GM12864 (cell line): ENCODE results near the gene SOWAHD.

Source experiments
- DNase-seq: peaks from one replicate; pipeline ENCODE4 v3.0.0-alpha.2; 2011; ENCODE audit warnings: low read depth
- H3K4me3 ChIP-seq: 2 replicates; pipeline ENCODE4 v1.5.1; 2011; ENCODE audit warnings: mild to moderate bottlenecking, low read depth, low read length, control low read depth
- TF ChIP-seq, protein P1 (sequence below): IDR thresholded peaks from 2 replicates; pipeline ENCODE4 v1.5.1; 2011; ENCODE audit warnings: low read depth, mild to moderate bottlenecking, moderate library complexity, low read length, control low read depth, inconsistent platforms; ENCODE audit errors: missing control alignments

SOWAHD gene

DNA sequence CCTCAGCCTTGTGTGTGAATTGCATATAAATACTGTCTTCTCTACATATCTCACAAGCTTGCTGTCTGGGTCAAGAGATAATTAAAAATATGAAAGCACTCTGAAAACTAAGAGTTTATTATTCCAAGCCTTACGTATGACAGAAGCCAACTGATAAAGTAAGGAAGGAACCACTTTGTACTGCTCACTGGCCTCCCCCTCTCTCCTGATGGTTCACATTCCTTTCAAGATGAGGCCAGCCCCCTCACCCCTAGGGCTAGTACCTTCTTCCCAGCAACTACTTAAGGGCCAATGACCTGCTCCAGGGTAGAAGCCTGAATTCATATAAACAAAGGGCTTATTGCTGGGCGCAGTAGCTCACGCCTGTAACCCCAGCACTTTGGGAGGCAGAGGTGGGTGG, 5.4 kb upstream of the SOWAHD start:
- DNase-seq: no peak
- TF ChIP-seq, protein P1, sequence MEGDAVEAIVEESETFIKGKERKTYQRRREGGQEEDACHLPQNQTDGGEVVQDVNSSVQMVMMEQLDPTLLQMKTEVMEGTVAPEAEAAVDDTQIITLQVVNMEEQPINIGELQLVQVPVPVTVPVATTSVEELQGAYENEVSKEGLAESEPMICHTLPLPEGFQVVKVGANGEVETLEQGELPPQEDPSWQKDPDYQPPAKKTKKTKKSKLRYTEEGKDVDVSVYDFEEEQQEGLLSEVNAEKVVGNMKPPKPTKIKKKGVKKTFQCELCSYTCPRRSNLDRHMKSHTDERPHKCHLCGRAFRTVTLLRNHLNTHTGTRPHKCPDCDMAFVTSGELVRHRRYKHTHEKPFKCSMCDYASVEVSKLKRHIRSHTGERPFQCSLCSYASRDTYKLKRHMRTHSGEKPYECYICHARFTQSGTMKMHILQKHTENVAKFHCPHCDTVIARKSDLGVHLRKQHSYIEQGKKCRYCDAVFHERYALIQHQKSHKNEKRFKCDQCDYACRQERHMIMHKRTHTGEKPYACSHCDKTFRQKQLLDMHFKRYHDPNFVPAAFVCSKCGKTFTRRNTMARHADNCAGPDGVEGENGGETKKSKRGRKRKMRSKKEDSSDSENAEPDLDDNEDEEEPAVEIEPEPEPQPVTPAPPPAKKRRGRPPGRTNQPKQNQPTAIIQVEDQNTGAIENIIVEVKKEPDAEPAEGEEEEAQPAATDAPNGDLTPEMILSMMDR: no peak
- no peak overlapping the region for H3K4me3 ChIP-seq

DNA sequence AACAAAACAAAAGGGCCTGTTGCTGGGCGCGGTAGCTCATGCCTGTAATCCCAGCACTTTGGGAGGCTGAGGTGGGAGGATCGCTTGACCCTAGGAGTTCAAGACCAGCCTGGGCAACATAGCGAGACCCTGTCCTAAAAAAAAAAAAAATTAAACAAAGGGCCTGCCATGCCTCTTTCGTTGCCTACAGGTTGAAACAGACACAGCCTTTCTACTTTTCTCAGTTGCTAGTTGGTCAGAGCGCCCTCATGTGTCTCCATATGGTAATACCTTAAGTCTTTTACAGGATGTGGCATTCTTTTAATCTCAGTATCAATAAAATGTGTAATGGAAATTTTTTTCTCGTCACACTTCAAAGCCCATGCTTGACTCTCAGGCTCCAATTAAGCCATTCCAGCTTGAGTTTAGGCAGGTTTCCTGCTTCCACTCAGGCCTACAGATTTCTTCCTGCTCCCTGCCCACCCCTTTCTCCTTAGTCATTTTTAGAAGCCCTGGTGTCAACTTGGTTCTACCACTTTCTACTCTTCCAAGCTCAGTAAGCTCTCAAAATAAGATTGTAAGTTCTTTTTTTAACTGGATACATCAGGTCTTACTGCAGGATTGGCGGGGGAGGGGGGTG, 4.6 kb upstream of the SOWAHD start:
- H3K4me3 ChIP-seq: no peak overlapping the region
- no peak for DNase-seq
- TF ChIP-seq, protein P1: peak; percentile 55

DNA sequence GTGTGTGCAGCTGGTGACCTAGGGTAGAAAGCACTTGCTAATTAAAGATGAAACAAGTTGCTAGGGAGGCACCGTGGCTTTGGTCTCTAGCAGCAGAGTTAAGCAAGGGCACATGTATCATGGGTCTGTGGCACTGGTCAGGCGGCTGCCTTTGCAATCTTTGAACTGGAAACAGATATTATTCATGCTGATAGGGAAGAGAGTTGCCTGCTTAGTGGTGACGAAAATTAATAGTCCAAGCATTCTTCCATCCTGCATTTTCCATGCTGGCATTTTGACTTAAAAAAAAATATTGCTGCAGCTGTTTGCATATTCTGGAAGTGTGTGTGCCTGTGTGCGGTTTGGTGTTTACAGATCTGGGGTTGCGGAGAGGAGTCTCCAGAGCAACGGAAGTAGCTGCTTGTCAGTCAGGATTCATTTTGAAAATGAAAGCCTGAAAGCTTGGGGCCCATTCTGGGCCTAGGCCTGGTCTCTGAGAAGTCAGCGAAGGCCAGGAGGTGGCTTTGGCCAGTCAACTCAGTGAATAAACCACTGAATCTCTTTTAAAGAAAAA, 2.3 kb upstream of the SOWAHD start:
- TF ChIP-seq, protein P1: no peak
- peak; percentile 76 for DNase-seq
- no peak overlapping the region; the same call in 1 of the 2 replicates for H3K4me3 ChIP-seq

DNA sequence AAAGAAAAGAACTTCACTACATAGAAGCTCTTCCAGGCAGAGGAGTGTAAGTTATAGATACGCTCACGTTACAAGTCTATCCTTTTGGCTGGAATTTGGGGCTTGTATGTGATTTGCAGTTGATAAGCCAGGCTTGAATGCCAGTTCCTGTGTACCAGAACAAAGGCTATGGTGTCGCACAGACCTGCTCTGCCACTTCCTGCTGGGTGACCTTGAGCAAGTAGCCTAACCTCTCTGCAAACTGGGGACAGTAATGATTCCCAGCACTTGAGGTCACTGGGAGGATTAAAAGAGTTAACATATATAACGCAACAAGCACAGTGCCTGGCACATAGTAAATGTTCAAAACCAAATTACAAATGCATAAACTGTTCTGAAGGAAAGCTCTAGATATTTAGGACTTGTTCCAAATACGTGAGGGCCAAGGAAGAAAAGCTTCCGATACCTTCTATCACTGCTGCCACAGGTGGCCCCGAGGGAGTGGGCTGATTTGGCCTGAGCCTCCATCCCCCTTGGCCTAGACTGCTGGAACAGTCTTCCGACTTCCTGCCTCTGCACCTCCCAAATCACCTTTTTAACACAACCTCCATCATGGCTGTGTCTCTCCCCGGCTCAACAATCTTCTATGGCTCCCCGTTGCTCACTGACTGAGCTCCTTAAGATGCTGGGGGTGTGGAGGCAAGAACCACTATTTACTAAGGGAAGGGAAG, 1.3 kb upstream of the SOWAHD start:
- TF ChIP-seq, protein P1: no peak
- no peak for DNase-seq
- H3K4me3 ChIP-seq: peak overlapping the region; percentile 3

DNA sequence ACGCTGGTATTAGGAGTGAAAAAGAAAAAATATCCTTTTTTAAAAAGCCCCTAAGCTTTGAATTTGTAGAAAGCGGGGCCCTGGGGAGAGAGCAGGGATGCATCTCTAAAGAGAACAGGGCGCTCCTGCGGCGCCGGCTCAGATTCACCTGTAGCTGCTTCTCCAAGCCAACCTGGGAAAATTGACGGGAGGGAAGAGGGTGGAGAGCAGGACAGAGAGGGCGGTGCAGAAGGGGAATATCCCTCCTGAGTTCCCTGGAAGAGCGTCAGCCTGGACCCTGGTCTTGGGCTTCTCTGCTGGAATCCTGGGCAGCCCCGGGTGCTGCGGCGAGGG, 776 bp upstream of the SOWAHD start:
- TF ChIP-seq, protein P1: no peak
- DNase-seq: no peak
- peak overlapping the region; percentile 64 for H3K4me3 ChIP-seq

DNA sequence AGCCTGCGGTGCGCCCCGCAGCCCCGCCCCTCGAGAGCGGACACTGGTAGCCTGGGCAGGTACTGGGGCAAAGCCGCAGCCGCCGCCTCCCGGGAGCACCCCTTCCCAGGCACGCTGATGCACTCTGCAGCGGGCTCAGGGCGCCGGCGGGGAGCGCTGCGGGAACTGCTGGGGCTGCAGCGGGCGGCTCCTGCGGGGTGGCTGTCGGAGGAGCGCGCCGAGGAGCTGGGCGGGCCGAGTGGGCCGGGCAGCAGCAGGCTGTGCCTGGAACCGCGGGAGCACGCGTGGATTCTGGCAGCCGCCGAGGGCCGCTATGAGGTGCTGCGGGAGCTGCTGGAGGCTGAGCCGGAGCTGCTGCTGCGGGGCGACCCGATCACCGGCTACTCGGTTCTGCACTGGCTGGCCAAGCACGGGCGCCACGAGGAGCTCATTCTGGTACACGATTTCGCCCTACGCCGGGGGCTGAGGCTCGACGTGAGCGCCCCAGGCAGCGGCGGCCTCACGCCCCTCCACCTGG, 401 bp downstream of the SOWAHD start:
- peak overlapping the region; percentile 64 for H3K4me3 ChIP-seq
- TF ChIP-seq, protein P1: peak; percentile 19
- no peak for DNase-seq
